ENCODE measurements around the gene SMYD3.

The SMYD3 gene

DNA sequence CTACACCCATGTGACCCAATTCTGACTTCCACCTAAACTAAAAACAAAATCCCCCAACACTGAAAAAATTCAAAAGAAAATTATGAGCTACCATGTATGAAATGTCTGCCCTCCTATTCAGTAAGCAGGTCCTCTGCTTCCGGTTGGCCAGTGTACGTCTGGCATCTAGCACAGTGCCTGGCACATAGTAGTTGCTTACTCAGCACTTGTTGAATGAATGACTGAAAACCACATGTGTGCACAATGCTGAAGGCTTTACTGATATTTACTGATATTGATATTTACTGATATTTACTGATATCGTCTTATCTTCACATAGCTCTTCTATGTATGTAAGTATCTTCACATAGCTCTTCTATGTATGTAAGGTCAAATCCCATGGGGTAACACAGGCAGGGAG, 642.2 kb downstream of the SMYD3 start:
- peaks cover 3% of the 10 kb centered on the region for H3K36me3 Mint-ChIP-seq (ENCODE audit: low read depth)
- no peaks in the 10 kb centered on the region for H3K9me3 Mint-ChIP-seq
- no peak overlapping the region for H3K27ac Mint-ChIP-seq
- H3K27me3 Mint-ChIP-seq (ENCODE audit: low read depth): no peaks in the 10 kb centered on the region
- H3K4me1 Mint-ChIP-seq (ENCODE audit: low read depth): no peaks in the 10 kb centered on the region
- no peak overlapping the region for H3K4me3 Mint-ChIP-seq

DNA sequence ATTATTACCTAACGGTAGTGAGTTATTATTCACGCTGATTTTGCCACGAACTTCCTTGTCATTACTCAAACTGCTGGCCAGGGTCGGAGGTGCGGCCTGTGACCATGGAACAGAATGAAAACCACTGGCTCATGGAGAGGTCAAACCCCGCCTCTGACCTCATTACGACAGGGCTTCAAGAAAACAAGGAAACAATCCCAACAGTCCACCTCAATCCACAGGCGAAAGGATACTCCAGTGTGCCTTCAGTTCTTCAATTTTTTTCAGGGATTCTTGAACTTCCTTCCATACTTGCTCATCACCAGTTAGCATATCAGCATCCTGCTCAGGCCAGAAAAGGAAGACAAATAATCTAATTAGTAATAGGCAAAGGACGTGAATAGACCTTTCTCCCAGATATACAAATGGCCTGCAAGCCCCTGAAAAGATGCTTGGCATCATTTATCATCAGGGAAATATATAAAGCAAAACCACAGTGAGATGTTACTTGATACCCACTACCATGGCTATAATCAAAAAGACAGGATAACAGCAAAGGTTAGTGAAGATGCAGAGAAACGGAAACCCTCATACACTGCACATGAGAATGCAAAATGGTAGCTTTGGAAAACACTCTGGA, 643.4 kb downstream of the SMYD3 start:
- H3K9me3 Mint-ChIP-seq: no peaks in the 10 kb centered on the region
- no peaks in the 10 kb centered on the region for H3K4me1 Mint-ChIP-seq (ENCODE audit: low read depth)
- no peaks in the 10 kb centered on the region for H3K27me3 Mint-ChIP-seq (ENCODE audit: low read depth)
- H3K36me3 Mint-ChIP-seq (ENCODE audit: low read depth): peaks cover 3% of the 10 kb centered on the region
- no peak overlapping the region for H3K27ac Mint-ChIP-seq
- H3K4me3 Mint-ChIP-seq: no peak overlapping the region

DNA sequence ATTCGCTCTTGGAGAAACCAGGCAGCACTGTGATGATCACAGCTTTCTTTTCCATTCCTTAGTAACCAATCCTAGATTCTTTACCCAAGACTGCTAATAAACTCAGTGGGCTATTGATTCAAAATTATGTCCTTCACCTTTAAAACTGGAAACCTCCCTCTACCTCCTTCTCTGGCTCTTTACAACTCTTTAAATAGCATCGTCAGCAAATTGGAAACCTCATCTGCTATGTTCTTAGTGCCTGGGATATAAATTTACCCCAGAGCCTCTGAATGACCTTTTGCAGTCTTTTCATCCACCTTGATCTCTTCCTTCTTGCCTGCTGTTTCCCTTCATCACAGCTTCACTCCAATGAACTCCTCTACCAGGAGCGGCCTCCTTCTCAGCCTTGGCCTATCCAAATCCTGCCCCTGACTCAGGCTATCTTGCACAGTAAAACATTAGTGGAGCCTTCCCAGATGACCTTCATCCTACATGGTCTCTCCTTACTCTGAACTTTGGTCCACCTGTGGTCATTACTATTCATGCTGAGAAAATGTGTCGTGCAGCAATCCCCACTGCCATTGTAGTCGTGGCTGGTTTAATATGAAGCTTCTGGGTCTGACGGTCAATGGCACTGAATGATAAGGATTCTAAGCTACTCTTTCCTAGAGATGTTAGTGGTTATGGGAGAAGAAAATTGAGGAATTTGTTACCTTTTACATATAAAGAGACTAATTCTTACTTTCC, 644.1 kb downstream of the SMYD3 start:
- Mint-ChIP-seq H3K4me1 (ENCODE audit: low read depth) (no peaks in the 10 kb centered on the region), H3K27me3 (ENCODE audit: low read depth) (no peaks in the 10 kb centered on the region), H3K27ac (no peak overlapping the region), H3K9me3 (no peaks in the 10 kb centered on the region), H3K36me3 (ENCODE audit: low read depth) (peaks cover 3% of the 10 kb centered on the region), H3K4me3 (no peak overlapping the region)

DNA sequence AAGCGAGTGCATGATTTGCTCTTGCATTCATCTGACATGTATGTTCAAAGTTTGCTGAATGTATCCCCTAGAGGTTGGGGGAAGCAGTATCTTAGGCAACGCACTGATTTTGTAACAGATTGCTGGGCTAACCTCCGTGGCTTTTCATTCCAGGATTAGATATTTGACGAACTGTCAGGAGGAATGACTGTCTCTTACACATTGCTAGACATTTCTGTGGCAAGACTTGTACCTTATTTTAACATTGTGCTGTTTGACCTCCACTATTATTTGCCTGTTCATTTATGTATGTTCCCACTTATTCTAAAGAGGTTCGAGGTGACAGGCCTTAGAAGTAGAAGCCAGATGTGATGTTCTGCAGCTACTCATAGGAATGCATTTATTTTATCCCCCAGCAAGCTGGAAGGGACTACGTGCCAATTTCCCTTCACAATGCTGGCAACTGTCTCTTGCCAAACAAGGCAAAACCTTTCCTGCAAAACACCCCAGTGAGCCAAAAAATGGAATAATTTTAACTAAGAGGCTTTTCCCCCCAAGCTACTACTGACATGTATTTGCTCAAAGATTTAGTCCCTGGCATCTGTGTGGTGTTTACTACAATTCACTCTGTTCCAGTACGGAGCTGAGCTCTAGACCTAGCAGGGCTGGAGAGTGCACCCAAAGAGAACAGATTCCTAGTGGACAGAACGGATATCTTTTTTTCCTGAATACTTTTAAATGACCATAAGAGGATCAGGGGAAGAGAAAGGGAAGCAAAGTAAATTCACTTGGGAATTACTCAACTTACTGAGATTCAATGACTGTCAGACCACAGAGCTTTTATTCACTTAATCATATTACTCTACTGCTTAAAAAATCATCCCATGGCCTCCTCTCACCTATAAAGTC, 646.2 kb downstream of the SMYD3 start:
- Mint-ChIP-seq H3K9me3 (no peaks in the 10 kb centered on the region), H3K27ac (no peak overlapping the region), H3K27me3 (ENCODE audit: low read depth) (no peaks in the 10 kb centered on the region), H3K4me3 (no peak overlapping the region), H3K36me3 (ENCODE audit: low read depth) (peaks cover 3% of the 10 kb centered on the region), H3K4me1 (ENCODE audit: low read depth) (no peaks in the 10 kb centered on the region)

DNA sequence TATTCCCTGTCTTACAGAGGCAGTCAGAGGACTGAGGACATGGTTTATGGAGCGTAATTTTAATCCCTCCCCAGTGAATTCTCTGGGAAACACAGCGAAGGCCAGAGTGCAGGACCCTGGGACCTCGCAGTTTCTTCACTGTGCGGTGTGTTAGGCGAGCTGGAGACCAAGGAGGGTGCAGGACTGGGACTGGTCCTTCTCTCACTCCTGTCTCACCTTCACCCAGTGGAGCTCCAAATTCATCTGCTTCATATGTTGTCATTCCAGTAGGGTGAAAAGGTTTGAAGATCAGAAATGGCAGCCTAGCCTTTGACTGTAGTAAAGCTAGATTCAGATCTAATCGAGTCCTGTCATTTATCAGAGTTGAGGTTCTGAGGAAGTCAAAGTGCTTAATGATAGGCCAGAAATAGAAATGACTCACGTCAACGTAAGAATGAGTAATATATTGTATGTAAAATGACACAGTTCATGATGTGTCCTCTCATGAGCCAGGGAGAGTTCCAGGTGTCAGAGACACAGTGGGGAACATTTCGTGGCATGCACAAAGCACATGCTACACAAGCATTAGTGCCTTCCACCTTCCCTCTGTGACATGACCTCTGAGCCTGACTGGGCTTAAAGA, 647.5 kb downstream of the SMYD3 start:
- Mint-ChIP-seq H3K9me3 (no peaks in the 10 kb centered on the region), H3K27me3 (ENCODE audit: low read depth) (no peaks in the 10 kb centered on the region), H3K27ac (no peak overlapping the region), H3K36me3 (ENCODE audit: low read depth) (peaks cover 3% of the 10 kb centered on the region), H3K4me1 (ENCODE audit: low read depth) (no peaks in the 10 kb centered on the region), H3K4me3 (no peak overlapping the region)

DNA sequence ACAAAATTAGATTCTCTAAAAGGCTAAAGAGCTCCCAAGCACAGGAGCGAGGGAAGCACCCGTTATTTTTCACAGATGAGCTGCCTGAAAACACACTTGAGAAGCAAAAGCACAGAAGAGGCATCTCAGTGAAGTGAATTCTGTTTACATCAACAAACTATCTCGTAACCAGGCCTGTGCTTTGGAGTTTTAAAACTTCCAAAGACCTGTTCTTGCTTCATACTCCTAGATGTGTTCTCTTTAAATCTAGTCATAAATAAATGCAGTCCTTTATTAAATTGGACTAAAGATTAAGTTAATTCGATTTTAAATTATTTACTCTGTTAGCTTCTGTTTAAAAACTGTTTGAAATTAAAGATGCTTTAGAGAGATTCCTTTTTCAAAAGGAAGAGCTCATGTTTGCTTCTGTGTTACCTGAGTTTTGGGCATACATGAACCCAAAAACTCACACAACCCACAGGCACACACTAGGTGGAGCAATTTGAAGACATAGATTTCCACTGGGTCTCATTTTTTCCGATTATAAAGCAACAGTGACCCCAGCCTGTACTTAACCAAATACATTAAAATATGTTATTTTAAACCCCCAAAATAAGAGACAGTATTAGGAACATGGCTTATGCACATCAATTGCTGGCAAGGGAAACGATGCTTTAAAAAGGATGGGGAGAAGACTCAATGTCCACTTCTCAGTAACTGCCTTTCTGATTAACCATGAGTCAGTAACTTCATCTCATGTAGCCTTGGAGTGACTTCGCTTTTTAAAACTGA, 648.2 kb downstream of the SMYD3 start:
- Mint-ChIP-seq H3K4me3 (no peak overlapping the region), H3K27ac (no peak overlapping the region), H3K27me3 (ENCODE audit: low read depth) (no peaks in the 10 kb centered on the region), H3K9me3 (no peaks in the 10 kb centered on the region), H3K4me1 (ENCODE audit: low read depth) (no peaks in the 10 kb centered on the region), H3K36me3 (ENCODE audit: low read depth) (peaks cover 3% of the 10 kb centered on the region)

DNA sequence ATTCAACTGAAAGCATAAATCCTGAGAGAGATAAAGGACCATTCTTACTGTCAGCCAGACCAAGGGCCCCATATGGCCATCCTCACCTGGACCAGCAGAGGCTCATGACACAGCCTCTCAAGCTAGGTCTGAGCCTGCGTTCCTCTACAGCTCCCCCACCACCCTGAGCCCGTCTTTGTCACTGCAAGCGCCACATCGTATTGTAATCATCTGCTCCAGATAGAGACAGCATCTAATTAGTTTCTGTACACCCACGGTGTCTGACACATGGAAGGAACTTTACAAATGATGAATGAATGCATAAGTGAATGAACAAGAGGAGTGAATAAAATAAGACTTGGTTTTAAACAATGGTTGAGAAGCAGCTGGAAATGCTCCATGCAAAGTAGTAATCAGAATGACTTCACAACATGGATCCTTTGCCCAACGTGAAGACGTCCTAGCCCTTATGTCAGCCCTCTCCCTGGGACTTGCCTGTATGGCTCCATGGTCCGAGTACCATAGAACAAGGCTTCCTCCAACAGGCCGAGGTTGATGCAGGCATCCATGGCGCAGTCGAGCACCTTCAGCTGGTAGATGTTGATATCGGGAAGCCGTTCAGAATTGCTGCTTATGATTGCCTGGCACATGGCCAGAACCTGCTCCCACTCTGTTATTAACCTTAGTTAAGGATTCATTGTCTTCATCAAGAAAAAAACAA, 648.9 kb downstream of the SMYD3 start:
- H3K27ac Mint-ChIP-seq: no peak overlapping the region
- H3K9me3 Mint-ChIP-seq: no peaks in the 10 kb centered on the region
- no peaks in the 10 kb centered on the region for H3K4me1 Mint-ChIP-seq (ENCODE audit: low read depth)
- H3K27me3 Mint-ChIP-seq (ENCODE audit: low read depth): no peaks in the 10 kb centered on the region
- H3K36me3 Mint-ChIP-seq (ENCODE audit: low read depth): peaks cover 2% of the 10 kb centered on the region
- H3K4me3 Mint-ChIP-seq: no peak overlapping the region

DNA sequence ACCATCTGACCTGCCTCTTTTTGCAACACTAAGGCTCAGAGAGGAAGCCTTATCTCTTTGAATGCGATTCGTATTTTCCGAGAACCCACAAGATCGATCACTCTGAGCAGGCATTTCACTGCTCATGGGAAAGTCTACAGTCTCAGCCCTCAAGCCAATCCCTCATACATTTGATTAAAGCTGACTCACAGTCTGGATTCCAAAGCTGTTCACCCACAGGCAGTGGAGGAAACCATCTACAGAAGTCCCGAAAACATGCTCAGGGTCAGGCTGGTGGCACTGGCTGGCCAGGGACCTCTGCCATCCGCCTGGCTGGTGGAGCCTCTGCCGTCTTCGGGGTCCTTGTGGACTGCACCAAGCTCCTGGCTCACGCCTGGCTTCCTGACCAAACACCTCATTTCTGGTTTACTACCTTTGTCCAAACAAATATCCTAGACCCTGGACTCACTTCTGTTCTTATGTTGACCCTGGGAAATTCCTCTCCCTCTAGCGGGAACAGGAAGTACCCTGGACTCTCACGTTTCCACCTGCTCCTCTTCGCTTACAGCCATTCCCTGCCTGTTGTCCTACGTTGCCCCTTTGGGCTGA, 650.0 kb downstream of the SMYD3 start:
- Mint-ChIP-seq H3K9me3 (no peaks in the 10 kb centered on the region), H3K27me3 (ENCODE audit: low read depth) (no peaks in the 10 kb centered on the region), H3K4me3 (no peak overlapping the region), H3K36me3 (ENCODE audit: low read depth) (no peaks in the 10 kb centered on the region), H3K4me1 (ENCODE audit: low read depth) (no peaks in the 10 kb centered on the region), H3K27ac (no peak overlapping the region)

DNA sequence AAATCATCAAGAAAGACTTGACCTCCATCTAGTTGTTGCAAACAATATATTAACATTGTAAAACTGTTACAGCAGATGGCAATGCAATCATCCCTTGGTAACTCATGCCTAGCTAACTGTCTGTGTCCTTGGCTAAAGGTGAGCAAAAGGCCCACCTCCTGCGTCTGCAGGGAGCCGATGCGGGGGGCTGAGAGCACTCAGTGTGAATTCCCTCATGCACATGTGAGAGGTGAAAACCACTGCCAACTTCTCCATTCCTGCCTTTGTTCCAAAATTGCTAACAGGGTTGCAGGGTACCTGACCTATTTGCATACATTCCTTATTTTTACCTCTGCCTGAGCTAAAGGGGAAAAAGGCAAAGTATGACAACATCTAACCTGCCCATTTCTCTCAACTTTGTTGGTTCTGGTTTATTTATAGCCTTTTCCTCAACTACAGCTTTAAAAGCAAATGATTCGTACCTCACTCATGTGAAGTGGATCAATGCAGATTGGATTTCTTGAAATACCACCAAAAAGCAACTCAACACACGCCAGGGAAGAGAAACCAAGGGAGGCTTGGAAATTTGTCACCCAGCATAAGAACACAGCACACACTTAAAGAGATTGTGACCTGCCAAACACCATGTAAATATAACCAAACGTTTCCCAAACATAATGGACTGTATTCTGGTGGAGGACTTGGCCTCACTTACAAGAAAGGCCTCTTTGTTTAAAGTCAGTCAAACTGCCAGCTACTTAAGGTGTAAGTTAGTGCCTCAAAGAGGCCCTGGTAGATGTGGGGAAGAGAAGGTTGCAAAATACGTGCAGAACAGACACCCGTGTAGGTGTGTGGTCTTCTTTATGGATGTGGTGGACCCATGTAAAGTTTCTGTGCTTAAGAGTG, 651.0 kb downstream of the SMYD3 start:
- no peak overlapping the region for H3K4me3 Mint-ChIP-seq
- no peaks in the 10 kb centered on the region for H3K27me3 Mint-ChIP-seq (ENCODE audit: low read depth)
- H3K9me3 Mint-ChIP-seq: no peaks in the 10 kb centered on the region
- no peaks in the 10 kb centered on the region for H3K4me1 Mint-ChIP-seq (ENCODE audit: low read depth)
- no peak overlapping the region for H3K27ac Mint-ChIP-seq
- H3K36me3 Mint-ChIP-seq (ENCODE audit: low read depth): no peaks in the 10 kb centered on the region

DNA sequence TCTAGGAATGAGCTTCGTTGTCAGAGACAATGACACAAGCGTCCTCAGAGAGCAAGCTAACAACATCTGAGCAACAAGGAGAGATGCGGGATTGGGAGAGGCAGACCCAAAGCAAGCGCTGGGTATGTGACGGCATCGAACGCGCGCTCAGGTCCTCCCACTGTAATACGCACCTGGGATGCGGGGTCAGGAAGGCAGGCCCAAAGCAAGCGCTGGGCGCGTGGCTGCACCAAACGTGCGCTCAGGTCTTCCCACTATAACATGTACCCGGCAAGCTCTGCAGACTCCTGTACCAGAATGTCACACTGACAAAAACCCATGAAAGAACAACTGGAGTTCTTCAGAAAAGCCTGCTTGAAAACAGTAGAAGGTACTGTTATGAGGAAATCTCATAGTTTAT, 653.8 kb downstream of the SMYD3 start:
- Mint-ChIP-seq H3K4me1 (ENCODE audit: low read depth) (no peaks in the 10 kb centered on the region), H3K27me3 (ENCODE audit: low read depth) (no peaks in the 10 kb centered on the region), H3K27ac (no peak overlapping the region), H3K9me3 (no peaks in the 10 kb centered on the region), H3K4me3 (no peak overlapping the region), H3K36me3 (ENCODE audit: low read depth) (no peaks in the 10 kb centered on the region)

DNA sequence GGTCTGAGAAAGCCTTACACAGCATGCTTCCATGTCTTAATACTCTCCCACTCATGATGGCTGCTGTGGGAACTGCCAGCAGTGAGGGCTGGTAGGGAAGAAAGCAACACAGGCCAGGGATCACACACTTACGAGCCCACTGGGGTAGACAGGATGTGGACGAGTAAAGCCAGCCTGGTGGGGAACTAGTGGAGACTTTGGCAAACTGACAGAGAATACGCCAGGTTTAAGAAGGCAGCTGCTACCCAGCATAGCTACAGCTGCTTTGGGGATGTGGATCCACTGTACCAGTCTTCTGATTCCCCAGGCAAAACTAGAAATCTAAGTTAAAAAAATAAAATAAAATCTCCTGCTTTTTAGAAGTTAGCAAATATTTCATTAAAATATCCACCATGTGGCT, 664.0 kb downstream of the SMYD3 start:
- Mint-ChIP-seq H3K9me3 (no peaks in the 10 kb centered on the region), H3K27me3 (ENCODE audit: low read depth) (no peaks in the 10 kb centered on the region), H3K27ac (no peak overlapping the region), H3K4me1 (ENCODE audit: low read depth) (no peaks in the 10 kb centered on the region), H3K4me3 (no peak overlapping the region), H3K36me3 (ENCODE audit: low read depth) (no peaks in the 10 kb centered on the region)

DNA sequence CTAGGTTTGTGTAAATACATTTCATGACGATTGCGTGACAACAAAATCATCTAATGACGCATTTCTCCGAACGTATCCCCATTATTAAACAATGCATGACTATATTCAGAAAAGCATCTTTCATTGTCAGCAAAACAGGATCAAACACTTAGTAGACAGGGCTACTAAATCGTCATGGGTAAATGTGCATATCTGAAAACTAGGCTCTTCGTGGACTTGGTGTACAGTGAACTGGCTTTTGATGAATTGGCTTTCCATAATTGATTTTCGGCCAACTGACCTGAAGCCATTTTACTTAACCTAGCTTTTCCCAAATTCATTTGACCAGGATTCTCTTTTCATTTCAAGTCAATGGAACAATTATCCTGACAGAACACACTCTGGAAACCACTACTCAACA, 665.0 kb downstream of the SMYD3 start:
- no peak overlapping the region for H3K27ac Mint-ChIP-seq
- H3K4me3 Mint-ChIP-seq: no peak overlapping the region

DNA sequence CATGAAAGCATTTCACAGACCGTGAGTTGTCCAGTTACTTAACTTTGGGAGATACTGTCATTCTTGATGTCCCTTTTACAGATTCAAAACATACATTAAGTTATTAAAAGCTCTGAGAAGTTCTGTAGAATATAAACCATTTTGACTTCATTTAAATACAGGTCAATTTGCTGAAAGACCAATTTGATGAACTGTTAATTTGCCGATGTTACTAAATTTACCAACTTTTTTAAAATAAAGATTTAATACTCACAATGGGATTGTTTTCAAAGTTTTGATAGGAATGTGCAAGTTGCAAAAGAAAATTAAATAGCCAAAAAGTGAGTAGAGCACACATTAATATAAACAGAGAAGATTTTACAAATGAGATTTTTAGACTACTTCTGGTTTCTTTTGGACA, 666.1 kb downstream of the SMYD3 start:
- H3K9me3 Mint-ChIP-seq: no peaks in the 10 kb centered on the region
- no peak overlapping the region for H3K4me3 Mint-ChIP-seq
- H3K27me3 Mint-ChIP-seq (ENCODE audit: low read depth): no peaks in the 10 kb centered on the region
- no peaks in the 10 kb centered on the region for H3K4me1 Mint-ChIP-seq (ENCODE audit: low read depth)
- no peaks in the 10 kb centered on the region for H3K36me3 Mint-ChIP-seq (ENCODE audit: low read depth)
- no peak overlapping the region for H3K27ac Mint-ChIP-seq

More for the DNA sequence above, 665.0 kb downstream of the SMYD3 start:
- no peaks in the 10 kb centered on the region for H3K27me3 Mint-ChIP-seq (ENCODE audit: low read depth)
- H3K4me1 Mint-ChIP-seq (ENCODE audit: low read depth): no peaks in the 10 kb centered on the region
- H3K36me3 Mint-ChIP-seq (ENCODE audit: low read depth): no peaks in the 10 kb centered on the region
- H3K9me3 Mint-ChIP-seq: no peaks in the 10 kb centered on the region
